Left renal pelvis (tissue), 4 donors: ENCODE results near the gene ADAM33. TPM values are rescaled to one million over a fixed set of nuclear protein-coding genes. Genes with fewer than 3 reads are reported as not detected.

Source experiments
- polyA plus RNA-seq, 4 donors: library from polyadenylated mRNA; unstranded; fragments of 120-200 nt; gene quantifications; one replicate each; pipeline ENCODE4 v1.2.1, GENCODE V29; 2013; ENCODE audit not compliant: insufficient read length in 4 of 4

ADAM33 gene
- polyA plus RNA-seq, 4 donors: 7.3 to 77.0 (median 13.6) TPM

Other genes with a start within 250 kb of the ADAM33 start
- 10 to 100 TPM; 41.0 to 57.3 (median 47.5) TPM for gene ATRN, start 211.0 kb downstream of the ADAM33 start, polyA plus RNA-seq
- under 1 TPM in 2 of 4 donors, not detected in 2; 0.16 to 0.24 TPM for gene GFRA4, start 18.6 kb downstream of the ADAM33 start, polyA plus RNA-seq
- gene SIGLEC1, start 30.6 kb upstream of the ADAM33 start, polyA plus RNA-seq: 1 to 10 TPM in 2 of 4 donors, under 1 TPM in 2; 0.73 to 5.8 (median 0.98) TPM
- 10 to 100 TPM; 13.5 to 37.2 (median 15.2) TPM for gene HSPA12B, start 50.7 kb upstream of the ADAM33 start, polyA plus RNA-seq
- gene ADISSP, start 85.7 kb upstream of the ADAM33 start, polyA plus RNA-seq: 10 to 100 TPM; 19.7 to 30.0 (median 25.0) TPM
- 1 to 10 TPM in 3 of 4 donors, not detected in 1; 1.3 to 2.5 (median 1.7) TPM for gene SPEF1, start 99.4 kb upstream of the ADAM33 start, polyA plus RNA-seq
- gene CENPB, start 104.7 kb upstream of the ADAM33 start, polyA plus RNA-seq: 10 to 100 TPM; 34.0 to 47.8 (median 42.3) TPM
- 10 to 100 TPM; 31.2 to 42.9 (median 39.7) TPM for gene CDC25B, start 114.3 kb upstream of the ADAM33 start, polyA plus RNA-seq
- 10 to 100 TPM in 2 of 4 donors, 1 to 10 TPM in 2; 7.9 to 12.2 (median 10.0) TPM for gene AP5S1, start 138.5 kb upstream of the ADAM33 start, polyA plus RNA-seq
- gene MAVS, start 164.8 kb upstream of the ADAM33 start, polyA plus RNA-seq: 10 to 100 TPM; 18.8 to 32.2 (median 27.3) TPM
- 10 to 100 TPM; 24.9 to 39.8 (median 33.6) TPM for gene PANK2, start 207.4 kb upstream of the ADAM33 start, polyA plus RNA-seq